Measurements from ENCODE around the gene LDLRAP1.

DNA sequence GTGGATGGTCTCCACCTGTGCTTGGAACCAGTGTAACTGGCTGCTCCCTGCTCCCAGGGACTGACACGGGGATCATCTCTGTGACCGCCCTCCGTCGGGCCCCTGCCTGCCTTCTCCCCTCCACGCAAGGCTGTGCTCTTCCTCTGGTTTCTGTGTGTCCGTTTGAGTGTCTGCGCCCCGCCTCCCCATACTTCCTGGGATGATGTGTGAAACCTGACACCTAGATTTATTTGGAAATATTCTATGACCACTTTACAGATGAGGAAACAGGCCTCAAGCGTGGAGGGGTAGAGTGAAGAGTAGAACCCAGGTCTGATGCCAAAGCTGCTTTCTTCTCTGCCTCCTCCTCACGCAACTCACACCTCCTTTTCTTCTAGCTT lies 24.3 kb downstream of the LDLRAP1 start:
- TF ChIP-seq, protein P1, sequence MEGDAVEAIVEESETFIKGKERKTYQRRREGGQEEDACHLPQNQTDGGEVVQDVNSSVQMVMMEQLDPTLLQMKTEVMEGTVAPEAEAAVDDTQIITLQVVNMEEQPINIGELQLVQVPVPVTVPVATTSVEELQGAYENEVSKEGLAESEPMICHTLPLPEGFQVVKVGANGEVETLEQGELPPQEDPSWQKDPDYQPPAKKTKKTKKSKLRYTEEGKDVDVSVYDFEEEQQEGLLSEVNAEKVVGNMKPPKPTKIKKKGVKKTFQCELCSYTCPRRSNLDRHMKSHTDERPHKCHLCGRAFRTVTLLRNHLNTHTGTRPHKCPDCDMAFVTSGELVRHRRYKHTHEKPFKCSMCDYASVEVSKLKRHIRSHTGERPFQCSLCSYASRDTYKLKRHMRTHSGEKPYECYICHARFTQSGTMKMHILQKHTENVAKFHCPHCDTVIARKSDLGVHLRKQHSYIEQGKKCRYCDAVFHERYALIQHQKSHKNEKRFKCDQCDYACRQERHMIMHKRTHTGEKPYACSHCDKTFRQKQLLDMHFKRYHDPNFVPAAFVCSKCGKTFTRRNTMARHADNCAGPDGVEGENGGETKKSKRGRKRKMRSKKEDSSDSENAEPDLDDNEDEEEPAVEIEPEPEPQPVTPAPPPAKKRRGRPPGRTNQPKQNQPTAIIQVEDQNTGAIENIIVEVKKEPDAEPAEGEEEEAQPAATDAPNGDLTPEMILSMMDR (IDR thresholded peaks at IDR 0.05; ENCODE audit: insufficient read depth, low read depth, low read length): no peak
- no peak for TF ChIP-seq EZH2 (IDR thresholded peaks at IDR 0.05; ENCODE audit: insufficient read depth, low read length)

All from astrocyte (in vitro differentiated cells and primary cell).